Colonic mucosa (tissue), 4 donors: ENCODE results near the gene ZSWIM5. TPM values are rescaled to one million over a fixed set of nuclear protein-coding genes. Genes with fewer than 3 reads are reported as not detected.

ENCODE experiments used
- DNase-seq: peaks from one replicate; pipeline ENCODE4 v3.0.0-alpha.2; 2020
- H3K27ac ChIP-seq: fragments of 200-600 bp; one replicate; pipeline ENCODE4 v1.8.0; 2021
- H3K27me3 ChIP-seq: fragments of 200-600 bp; one replicate; pipeline ENCODE4 v1.8.0; 2021
- H3K36me3 ChIP-seq: fragments of 200-600 bp; one replicate; pipeline ENCODE4 v1.8.0; 2021
- H3K4me1 ChIP-seq: fragments of 200-600 bp; one replicate; pipeline ENCODE4 v1.8.0; 2021; ENCODE audit warnings: mild to moderate bottlenecking
- H3K4me3 ChIP-seq: fragments of 200-600 bp; one replicate; pipeline ENCODE4 v1.8.0; 2021
- H3K9ac ChIP-seq, 2 donors: one replicate each; pipeline ENCODE4 v1.7.0; 2013; ENCODE audit warnings: control low read depth in 2 of 2, low read depth in 2 of 2, low read length in 2 of 2
- H3K9me3 ChIP-seq: fragments of 200-600 bp; one replicate; pipeline ENCODE4 v1.8.0; 2021
- intact Hi-C: fragments of 100-400 bp; cut with DNase I; formaldehyde crosslinking; loops from one replicate; pipeline ENCODE4 v1.14.1; 2022
- total RNA-seq, 2 donors: library from RNA; stranded (reverse); fragmentation: NEBNext Ultra II Directional in 1 of 2; extraction: Animal tissue kit (Norgen Biotek cat#: 25700) in 1 of 2; gene quantifications; one replicate each; pipeline ENCODE4 v1.2.1, GENCODE V29; 2021
- TF ChIP-seq, protein P1 (sequence below): fragments of 200-600 bp; IDR thresholded peaks from one replicate; pipeline ENCODE4 v1.8.0; 2022; ENCODE audit warnings: antibody characterized with exemption, mild to moderate bottlenecking
- donor health status: healthy.
- donor health status: DM: no; HTN: no; CAD: no.
- donor health status: DM: no; HTN: no; CAD: no.

The ZSWIM5 gene
- total RNA-seq, 2 donors from 2014 or later, result 9.0 to 9.7 TPM

DNA sequence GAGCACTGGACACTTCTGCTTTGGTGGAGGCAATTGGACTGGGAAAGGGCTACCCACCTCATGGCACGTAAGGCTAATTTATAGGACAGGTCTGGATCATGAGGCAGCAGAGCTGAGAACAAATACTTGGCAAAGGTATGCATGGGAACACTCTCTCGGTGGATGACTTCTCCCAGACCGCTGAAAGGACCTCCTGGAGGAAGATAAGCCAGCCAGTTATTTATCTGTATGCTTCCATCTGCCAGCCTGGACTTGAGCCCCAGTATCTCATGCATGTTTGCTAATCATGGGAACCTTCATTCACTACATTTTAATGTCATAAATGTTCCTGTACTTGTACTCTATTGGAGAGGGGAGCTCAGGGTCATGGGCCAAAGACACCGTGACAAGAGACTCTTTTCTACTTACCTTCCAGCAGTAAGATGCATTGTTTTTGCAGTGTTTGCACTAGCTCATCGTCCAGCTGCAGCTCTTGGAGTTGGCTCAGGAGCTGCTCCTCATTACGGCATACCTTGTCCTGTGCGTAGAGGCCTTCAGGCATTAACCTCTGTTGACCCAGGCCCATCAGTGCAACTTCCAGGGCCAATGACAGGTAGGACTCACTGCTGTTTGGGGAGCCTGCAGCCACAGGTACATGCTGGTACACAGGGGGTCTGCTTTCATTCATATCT is 170.6 kb downstream of the ZSWIM5 start:
- DNase-seq, result no peak
- intact Hi-C loops, result no loop called here
- no peak overlapping the region for H3K9ac ChIP-seq
- H3K9me3 ChIP-seq, result no peaks in the 10 kb centered on the region
- no peaks in the 10 kb centered on the region for H3K27me3 ChIP-seq
- no peaks in the 10 kb centered on the region for H3K36me3 ChIP-seq
- no peak overlapping the region for H3K4me3 ChIP-seq
- TF ChIP-seq, protein P1, sequence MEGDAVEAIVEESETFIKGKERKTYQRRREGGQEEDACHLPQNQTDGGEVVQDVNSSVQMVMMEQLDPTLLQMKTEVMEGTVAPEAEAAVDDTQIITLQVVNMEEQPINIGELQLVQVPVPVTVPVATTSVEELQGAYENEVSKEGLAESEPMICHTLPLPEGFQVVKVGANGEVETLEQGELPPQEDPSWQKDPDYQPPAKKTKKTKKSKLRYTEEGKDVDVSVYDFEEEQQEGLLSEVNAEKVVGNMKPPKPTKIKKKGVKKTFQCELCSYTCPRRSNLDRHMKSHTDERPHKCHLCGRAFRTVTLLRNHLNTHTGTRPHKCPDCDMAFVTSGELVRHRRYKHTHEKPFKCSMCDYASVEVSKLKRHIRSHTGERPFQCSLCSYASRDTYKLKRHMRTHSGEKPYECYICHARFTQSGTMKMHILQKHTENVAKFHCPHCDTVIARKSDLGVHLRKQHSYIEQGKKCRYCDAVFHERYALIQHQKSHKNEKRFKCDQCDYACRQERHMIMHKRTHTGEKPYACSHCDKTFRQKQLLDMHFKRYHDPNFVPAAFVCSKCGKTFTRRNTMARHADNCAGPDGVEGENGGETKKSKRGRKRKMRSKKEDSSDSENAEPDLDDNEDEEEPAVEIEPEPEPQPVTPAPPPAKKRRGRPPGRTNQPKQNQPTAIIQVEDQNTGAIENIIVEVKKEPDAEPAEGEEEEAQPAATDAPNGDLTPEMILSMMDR, result no peak
- H3K4me1 ChIP-seq, result peaks cover 6% of the 10 kb centered on the region
- H3K27ac ChIP-seq, result no peak overlapping the region

DNA sequence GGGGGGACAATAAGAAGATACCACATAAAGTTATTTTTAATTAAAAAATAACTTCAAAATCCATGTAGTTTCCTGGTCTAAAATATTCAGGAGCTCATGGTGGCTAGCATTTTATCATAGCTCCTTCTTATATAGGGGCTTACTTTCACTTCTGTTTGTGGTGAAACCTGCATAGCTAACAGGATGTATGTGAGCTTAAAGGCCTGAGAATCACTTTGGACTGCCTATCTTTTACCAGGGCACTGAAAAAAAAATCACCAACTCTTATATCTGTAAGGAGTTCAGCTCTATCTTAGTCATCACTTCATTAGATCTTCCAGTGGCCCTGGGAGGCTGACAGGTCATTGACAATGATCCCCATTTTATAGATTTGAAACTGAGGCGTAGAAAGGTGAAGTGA is 173.0 kb downstream of the ZSWIM5 start:
- TF ChIP-seq, protein P1, result no peak
- Histone ChIP-seq H3K4me3 (no peak overlapping the region), H3K27ac (no peak overlapping the region), H3K36me3 (no peaks in the 10 kb centered on the region), H3K9me3 (no peaks in the 10 kb centered on the region), H3K4me1 (peaks cover 6% of the 10 kb centered on the region), H3K9ac (no peak overlapping the region), H3K27me3 (no peaks in the 10 kb centered on the region)
- DNase-seq, result no peak
- intact Hi-C loops, result no loop called here

DNA sequence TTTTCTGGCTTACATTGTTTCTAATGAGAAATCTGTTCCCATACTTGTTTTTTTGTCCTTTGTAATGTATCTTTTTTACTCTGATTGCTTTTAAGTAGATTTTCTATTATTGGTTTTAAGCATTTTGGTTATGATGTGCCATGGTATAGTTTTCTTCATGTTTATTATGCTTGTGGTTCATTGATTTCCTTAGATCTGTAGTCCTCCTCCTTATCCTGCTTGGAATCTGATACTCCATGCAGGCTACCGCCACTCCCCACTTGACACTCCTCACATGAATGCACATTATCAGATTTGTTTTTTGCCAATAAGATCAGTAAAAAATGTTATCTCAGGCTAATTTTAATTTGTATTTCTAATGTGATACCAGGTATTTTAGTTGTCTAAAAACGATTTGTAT is 173.6 kb downstream of the ZSWIM5 start:
- Histone ChIP-seq H3K4me1 (peaks cover 5% of the 10 kb centered on the region), H3K9ac (no peak overlapping the region), H3K27me3 (no peaks in the 10 kb centered on the region), H3K9me3 (no peaks in the 10 kb centered on the region), H3K4me3 (no peak overlapping the region), H3K27ac (no peak overlapping the region), H3K36me3 (no peaks in the 10 kb centered on the region)
- intact Hi-C loops, result no loop called here
- TF ChIP-seq, protein P1, result no peak
- no peak for DNase-seq

DNA sequence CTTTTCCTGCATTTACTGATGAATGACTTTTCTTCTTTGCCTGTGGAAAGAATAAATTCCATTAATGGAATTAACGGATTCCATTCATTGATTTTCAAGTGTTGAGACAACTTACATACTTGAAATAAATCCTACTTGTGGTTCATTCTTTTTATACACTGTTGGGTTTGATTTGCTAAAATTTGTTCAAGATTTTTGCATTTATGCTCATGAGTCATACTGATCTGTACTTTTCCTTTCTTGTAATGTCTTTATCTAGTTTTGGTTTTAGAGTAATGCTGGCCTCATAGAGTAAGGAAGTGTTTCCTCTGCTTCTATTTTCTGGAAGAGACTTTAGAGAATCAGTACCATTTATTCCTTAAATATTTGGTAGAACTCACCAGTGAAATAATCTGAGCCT is 180.0 kb downstream of the ZSWIM5 start:
- Histone ChIP-seq H3K4me3 (no peak overlapping the region), H3K9me3 (no peaks in the 10 kb centered on the region), H3K4me1 (no peaks in the 10 kb centered on the region), H3K27me3 (no peaks in the 10 kb centered on the region), H3K9ac (no peak overlapping the region), H3K36me3 (no peaks in the 10 kb centered on the region), H3K27ac (no peak overlapping the region)
- intact Hi-C loops, result no loop called here
- no peak for DNase-seq
- TF ChIP-seq, protein P1, result no peak

DNA sequence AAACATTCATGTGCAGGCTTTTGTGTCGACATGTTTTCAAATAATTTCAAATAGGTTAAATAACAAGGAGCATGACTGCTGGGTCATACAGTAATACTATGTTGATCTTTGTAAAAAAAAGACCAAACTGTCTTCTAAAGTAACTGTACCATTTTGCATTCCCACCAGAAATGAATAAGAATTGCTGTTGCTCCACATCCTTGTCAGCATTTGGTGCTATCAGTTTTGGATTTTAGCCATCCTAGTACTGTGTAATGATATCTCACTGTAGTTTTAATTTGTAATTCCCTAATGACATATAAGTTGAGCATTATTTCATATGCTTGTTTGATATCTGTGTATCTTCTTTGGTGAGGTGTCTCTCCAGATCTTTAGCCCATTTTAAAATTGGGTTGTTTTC is 182.7 kb downstream of the ZSWIM5 start:
- intact Hi-C loops, result no loop called here
- TF ChIP-seq, protein P1, result no peak
- Histone ChIP-seq H3K4me3 (no peak overlapping the region), H3K27ac (no peak overlapping the region), H3K27me3 (no peaks in the 10 kb centered on the region), H3K4me1 (no peaks in the 10 kb centered on the region), H3K9ac (no peak overlapping the region), H3K36me3 (no peaks in the 10 kb centered on the region), H3K9me3 (no peaks in the 10 kb centered on the region)
- DNase-seq, result no peak
